Breast epithelium (tissue), 3 donors: Measurements from ENCODE around the gene PKD1L1.

Experiments used
- CTCF ChIP-seq, 3 donors: fragments of 450-650 bp; IDR thresholded peaks; one replicate each; pipeline ENCODE4 v1.5.1; 2016 to 2017; ENCODE audit warnings: antibody characterized with exemption in 3 of 3, mild to moderate bottlenecking in 3 of 3, moderate library complexity in 3 of 3
- POLR2A ChIP-seq: fragments of 450-650 bp; IDR thresholded peaks from one replicate; pipeline ENCODE4 v1.6.1; 2016; ENCODE audit warnings: antibody characterized with exemption, mild to moderate bottlenecking, moderate library complexity
- POLR2AphosphoS5 ChIP-seq, 3 donors: sonication (generic); formaldehyde crosslinking; IDR thresholded peaks; one replicate each; pipeline ENCODE4 v1.6.1; 2017; ENCODE audit warnings: antibody characterized with exemption in 3 of 3

- TF ChIP-seq CTCF (IDR thresholded peaks at IDR 0.05): no peak
- TF ChIP-seq POLR2A: no peak
- peak; percentile 68 to 77 (median 74) for TF ChIP-seq POLR2AphosphoS5 (IDR thresholded peaks at IDR 0.05)
Measured at GRCh38 chr7:47786557-47787248, 161.6 kb downstream of the PKD1L1 start.
